ENCODE results near the gene TMEM94.
A peak's percentile ranks its signal among the peaks of the same experiment; 100 is the strongest.
"Not testable (repeated sequence)": the region's sequence is repeated elsewhere in the genome, so short reads cannot be mapped to it uniquely, and the experiment has no call there.

TMEM94 gene

GRCh38 chr17:75512926-75513640 is 56.6 kb downstream of the TMEM94 start:
- DNase-seq: no peak

DNA sequence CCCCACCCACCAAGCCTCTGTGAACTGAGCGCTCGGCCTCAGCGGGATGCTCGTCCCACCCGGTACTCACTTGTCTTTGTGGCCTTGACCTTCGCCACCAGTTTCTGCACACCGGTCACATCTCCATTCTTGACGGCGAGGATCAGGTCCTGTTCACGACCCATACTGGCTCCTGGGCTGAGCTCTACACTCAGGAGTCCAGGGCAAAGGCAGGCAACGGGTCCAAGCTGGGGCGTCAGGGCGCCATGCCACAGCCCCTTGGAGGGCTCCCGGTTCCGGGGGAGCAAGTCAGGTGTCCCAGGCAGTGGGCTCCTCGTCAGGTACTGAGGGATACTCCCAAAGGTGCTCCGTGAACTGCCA is 57.2 kb downstream of the TMEM94 start:
- no peak for DNase-seq

DNA sequence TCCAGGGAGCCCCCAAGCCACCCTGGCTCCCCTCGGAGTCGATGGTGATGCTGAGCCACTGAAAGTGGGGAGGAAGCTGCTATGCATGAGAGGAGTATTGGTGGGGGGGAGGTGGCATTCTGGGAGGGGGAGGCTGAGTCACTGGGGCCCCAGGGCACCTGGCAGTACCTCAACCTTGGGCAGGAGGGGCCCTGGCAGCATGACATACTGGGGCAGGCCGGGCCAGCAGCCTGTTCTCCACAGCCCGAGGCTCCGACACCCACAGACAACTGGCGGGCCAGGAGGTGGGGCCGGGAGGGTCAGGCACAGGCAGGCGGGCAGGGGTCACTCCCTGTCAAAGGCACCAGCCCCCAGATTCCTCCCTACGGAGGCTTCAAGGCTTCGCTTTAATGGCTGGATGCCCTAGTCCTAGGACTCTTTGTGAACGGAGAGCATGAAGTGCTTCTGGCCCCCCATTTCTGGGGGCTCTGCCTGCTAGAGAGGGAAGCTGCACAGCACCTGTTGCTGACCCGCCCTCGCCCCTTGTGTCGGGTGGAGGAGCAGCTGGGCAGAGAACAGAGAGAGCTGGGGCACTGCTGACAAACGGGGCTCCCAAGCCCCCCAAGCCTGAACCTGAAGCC is 58.0 kb downstream of the TMEM94 start:
- no peak for DNase-seq

- no peak for DNase-seq
Observed at GRCh38 chr17:75514919-75515495, 58.6 kb downstream of the TMEM94 start.

GRCh38 chr17:75515496-75516254 is 59.2 kb downstream of the TMEM94 start, which contains the start of gene CASKIN2:
Gene CASKIN2, minus strand, starts transcription at chr17:75515537. Its CDS starts 1,733 bp downstream, at chr17:75513804.
- peak; percentile 74 to 90 (median 78) for DNase-seq

GRCh38 chr17:75516255-75516618 is 59.8 kb downstream of the TMEM94 start, which contains the start of gene TSEN54:
Gene TSEN54, plus strand, starts transcription at chr17:75516528. Its CDS starts 33 bp downstream, at chr17:75516561.
- DNase-seq: peak; percentile 90 to 97 (median 94)

DNA sequence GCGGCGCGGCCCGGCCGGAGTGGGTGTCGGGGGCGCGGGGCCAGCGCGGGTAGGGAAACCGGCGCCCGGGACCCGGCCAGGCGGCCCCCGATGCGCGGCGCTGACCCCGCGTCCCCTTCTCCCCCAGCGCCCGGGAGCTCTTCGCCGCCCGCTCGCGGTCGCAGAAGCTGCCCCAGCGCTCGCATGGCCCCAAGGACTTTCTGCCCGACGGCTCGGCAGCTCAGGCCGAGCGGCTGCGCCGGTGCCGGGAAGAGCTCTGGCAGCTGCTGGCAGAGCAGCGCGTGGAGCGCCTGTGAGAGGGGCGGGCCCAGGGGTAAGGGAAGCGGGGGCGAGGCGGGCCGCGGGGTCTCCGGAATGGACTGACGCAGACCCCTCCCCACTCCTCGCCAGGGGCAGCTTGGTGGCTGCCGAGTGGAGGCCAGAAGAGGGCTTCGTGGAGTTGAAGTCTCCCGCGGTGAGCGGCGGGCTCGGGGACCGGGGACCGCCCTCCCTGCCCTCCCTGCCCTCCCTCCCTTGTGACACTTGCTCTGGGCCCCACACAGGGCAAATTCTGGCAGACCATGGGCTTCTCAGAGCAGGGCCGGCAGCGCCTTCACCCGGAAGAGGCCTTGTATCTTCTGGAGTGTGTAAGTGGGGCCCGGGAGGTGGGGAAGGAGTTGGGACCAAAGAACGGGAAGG is 60.3 kb downstream of the TMEM94 start:
- peak; percentile 22 to 56 (median 38) for DNase-seq

GRCh38 chr17:75517297-75517865 is 60.9 kb downstream of the TMEM94 start:
- DNase-seq: no peak

- peak in 2 of 4 experiments; percentile 35 to 36 for DNase-seq
Observed at GRCh38 chr17:75518201-75518600, 61.8 kb downstream of the TMEM94 start.

GRCh38 chr17:75518983-75519537 is 62.6 kb downstream of the TMEM94 start:
- no peak for DNase-seq

- DNase-seq: not testable (repeated sequence)
Observed at GRCh38 chr17:75520413-75520812, 64.0 kb downstream of the TMEM94 start.

DNA sequence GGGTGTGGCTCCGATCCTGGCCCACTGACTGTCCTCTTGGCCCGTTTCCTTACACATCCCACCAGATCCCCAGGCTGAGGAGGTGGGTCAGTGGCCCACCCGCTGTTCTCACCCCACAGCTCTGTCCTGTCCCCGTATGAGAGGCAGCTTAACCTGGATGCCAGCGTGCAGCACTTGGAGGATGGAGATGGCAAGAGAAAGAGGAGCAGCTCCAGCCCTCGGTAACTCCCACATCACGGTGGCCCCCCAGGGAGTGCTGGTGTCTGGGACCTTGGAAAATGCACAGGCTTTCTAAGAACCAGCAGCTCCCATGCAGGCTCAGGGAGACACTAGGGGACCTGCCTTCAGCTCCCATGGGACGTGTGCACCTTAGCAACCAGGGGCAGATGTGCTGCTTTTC is 64.9 kb downstream of the TMEM94 start:
- DNase-seq: no peak

- DNase-seq: no peak
Observed at GRCh38 chr17:75521951-75522727, 65.7 kb downstream of the TMEM94 start.

- no peak for DNase-seq
Observed at GRCh38 chr17:75523647-75524046, 67.2 kb downstream of the TMEM94 start.

- DNase-seq: no peak
Observed at GRCh38 chr17:75524269-75524969, 68.0 kb downstream of the TMEM94 start.

GRCh38 chr17:75524970-75525805 is 68.8 kb downstream of the TMEM94 start, which contains the start of gene LLGL2:
Gene LLGL2, plus strand, starts transcription at chr17:75525697. Its CDS starts 17,730 bp downstream, at chr17:75543427.
- peak; percentile 81 to 95 (median 89) for DNase-seq

DNA sequence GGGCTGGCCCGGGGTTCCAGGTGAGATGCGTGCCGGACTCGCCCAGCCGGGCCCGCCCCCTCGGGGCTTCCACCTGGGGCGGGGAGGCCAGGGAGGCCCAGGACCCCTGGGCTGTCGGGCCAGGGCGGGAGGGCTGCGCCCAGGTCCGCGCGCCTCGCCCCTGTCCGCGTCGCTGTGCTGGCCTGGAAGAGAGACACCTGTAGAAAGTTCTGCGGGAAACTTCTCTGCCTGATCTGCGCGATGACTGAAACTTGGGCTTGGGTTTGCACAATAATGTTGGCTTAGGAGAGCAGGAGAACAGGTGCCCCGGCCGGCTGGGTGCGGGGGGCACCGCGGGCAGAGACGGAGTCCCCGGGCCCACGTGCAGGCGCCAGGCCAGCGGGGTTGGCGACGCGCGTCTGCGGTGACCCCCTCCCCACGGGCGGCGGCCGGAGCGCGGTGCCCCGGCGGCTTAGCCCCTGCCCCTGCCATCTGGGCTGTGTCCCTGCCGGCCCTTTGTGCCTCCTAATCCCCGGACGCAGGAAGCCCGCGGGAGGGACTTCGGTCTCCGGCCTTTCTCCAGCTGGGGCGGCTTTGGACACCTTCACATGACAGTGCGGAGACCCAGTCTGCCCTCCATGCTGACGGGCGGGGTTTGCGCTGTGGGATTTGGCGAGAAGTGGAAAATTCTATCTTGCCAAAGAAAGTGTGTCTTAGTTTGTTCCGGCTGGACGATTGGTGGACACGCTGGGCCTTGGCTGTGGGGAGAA is 69.5 kb downstream of the TMEM94 start:
- DNase-seq: peak in 2 of 4 experiments; percentile 21 to 50

DNA sequence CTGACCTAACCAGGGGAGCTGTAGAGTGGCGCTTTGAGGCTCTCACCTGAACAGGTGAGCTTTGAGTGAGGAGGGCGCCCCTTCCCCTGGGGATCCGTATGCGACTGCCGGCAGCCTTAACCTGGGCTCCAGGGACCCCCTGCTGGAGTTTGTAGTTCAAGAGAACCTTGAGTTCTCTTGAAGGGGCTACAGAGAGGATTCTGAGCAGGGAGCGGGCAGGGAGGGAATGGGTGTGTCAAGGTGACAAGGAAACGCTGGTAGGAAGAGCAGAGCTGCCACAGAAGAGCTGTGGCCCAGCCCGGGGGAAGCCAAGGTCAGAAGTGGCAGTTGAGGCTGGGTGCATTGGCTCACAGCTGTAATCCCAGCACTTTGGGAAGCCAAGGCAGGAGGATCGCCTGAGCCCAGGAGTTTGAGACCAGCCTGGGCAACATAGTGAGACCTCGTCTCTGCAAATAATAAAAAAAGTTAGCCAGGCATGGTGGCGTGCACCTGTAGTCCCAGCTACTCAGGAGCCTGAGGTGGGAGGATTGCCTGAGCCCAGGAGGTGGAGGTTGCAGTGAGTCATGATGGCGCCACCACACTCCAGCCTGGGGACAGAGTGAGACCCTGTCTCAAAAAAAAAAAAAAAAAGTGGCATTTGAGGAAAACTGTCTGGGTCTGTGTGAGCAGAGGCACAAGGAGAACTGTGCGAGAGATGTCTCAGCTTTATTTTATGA is 70.3 kb downstream of the TMEM94 start:
- DNase-seq: no peak
